ENCODE results near the gene EHMT1.

Gene EHMT1

GRCh38 chr9:137834846-137835546, 216.2 kb downstream of the EHMT1 start:
- DNase-seq: no peak

- no peak for DNase-seq
Observed at GRCh38 chr9:137836151-137836830, 217.5 kb downstream of the EHMT1 start.

GRCh38 chr9:137836831-137837241, 218.0 kb downstream of the EHMT1 start:
- DNase-seq: no peak

GRCh38 chr9:137837345-137838278, 218.8 kb downstream of the EHMT1 start:
- no peak for DNase-seq

GRCh38 chr9:137838576-137838975, 219.8 kb downstream of the EHMT1 start:
- DNase-seq: no peak

- no peak for DNase-seq
Observed at GRCh38 chr9:137843355-137843754, 224.6 kb downstream of the EHMT1 start.

GRCh38 chr9:137851516-137852267, 232.9 kb downstream of the EHMT1 start:
- DNase-seq: no peak

GRCh38 chr9:137853392-137853995, 234.7 kb downstream of the EHMT1 start:
- DNase-seq: no peak

GRCh38 chr9:137860361-137860760, 241.6 kb downstream of the EHMT1 start:
- no peak for DNase-seq

- no peak for DNase-seq
Observed at GRCh38 chr9:137865581-137866145, 246.9 kb downstream of the EHMT1 start.

- no peak for DNase-seq
Observed at GRCh38 chr9:137866226-137867141, 247.7 kb downstream of the EHMT1 start.

- DNase-seq: no peak
Observed at GRCh38 chr9:137870432-137870831, 251.6 kb downstream of the EHMT1 start.

- DNase-seq: no peak
Observed at GRCh38 chr9:137872296-137872695, 253.5 kb downstream of the EHMT1 start.

- no peak for DNase-seq
Observed at GRCh38 chr9:137873408-137873807, 254.6 kb downstream of the EHMT1 start.

- DNase-seq: no peak
Observed at GRCh38 chr9:137873858-137874362, 255.1 kb downstream of the EHMT1 start.

- no peak for DNase-seq
Observed at GRCh38 chr9:137875354-137875753, 256.5 kb downstream of the EHMT1 start.

- DNase-seq: no peak
Observed at GRCh38 chr9:137875846-137876245, 257.0 kb downstream of the EHMT1 start.

GRCh38 chr9:137876269-137876668, 257.5 kb downstream of the EHMT1 start:
- DNase-seq: no peak

- peak; percentile 21 for DNase-seq
Observed at GRCh38 chr9:137876781-137877386, 258.1 kb downstream of the EHMT1 start.

GRCh38 chr9:137877506-137878122, 258.8 kb downstream of the EHMT1 start, which contains the start of gene CACNA1B:
CACNA1B (plus strand) TSS chr9:137877782; CDS start chr9:137877934, 152 bp downstream.
- peak; percentile 68 for DNase-seq
